Stomach (tissue), 9 donors: ENCODE measurements around the gene NPBWR2. TPM values are rescaled to one million over a fixed set of nuclear protein-coding genes. Genes with fewer than 3 reads are reported as not detected.

ENCODE experiments used
- DNase-seq, 2 donors: peaks; one replicate each; pipeline versions ENCODE4 v3.0.0 to v3.0.0-alpha.2; 2013 to 2019
- H3K27ac ChIP-seq, 5 donors: fragments of 200-600 bp in 4 of 5; sonication (generic) in 4 of 5; one replicate each; pipeline ENCODE4 v1.5.1; 2013 to 2019; ENCODE audit warnings: mild to moderate bottlenecking in 1 of 5, moderate library complexity in 1 of 5
- H3K27me3 ChIP-seq, 3 donors: fragments of 200-600 bp; sonication (generic); one replicate each; pipeline ENCODE4 v1.5.1; 2017 to 2019; ENCODE audit warnings: mixed run types in 1 of 3
- H3K36me3 ChIP-seq, 4 donors: fragments of 200-600 bp; sonication (generic); 1 replicate in 3 of 4; 2 replicates in 1 of 4; pipeline ENCODE4 v1.5.1; 2016 to 2019
- H3K4me1 ChIP-seq, 4 donors: fragments of 200-600 bp; sonication (generic); one replicate each; pipeline ENCODE4 v1.5.1; 2016 to 2019
- H3K4me3 ChIP-seq, 4 donors: fragments of 200-600 bp; sonication (generic) in 3 of 4; one replicate each; pipeline ENCODE4 v1.5.1; 2016 to 2019; ENCODE audit warnings: mild to moderate bottlenecking in 1 of 4
- H3K9me3 ChIP-seq, 4 donors: fragments of 200-600 bp; sonication (generic); one replicate each; pipeline ENCODE4 v1.5.1; 2016 to 2019
- EP300 ChIP-seq: sonication (generic); formaldehyde crosslinking; IDR thresholded peaks from one replicate; pipeline ENCODE4 v1.6.1; 2017; ENCODE audit warnings: antibody characterized with exemption
- POLR2A ChIP-seq, 4 donors: fragments of 450-650 bp; IDR thresholded peaks; one replicate each; pipeline ENCODE4 v1.6.1; 2016; ENCODE audit warnings: antibody characterized with exemption in 4 of 4, control low read depth in 2 of 4, mild to moderate bottlenecking in 1 of 4, moderate library complexity in 1 of 4
- POLR2AphosphoS5 ChIP-seq, 3 donors: sonication (generic); formaldehyde crosslinking; IDR thresholded peaks; one replicate each; pipeline ENCODE4 v1.6.1; 2016; ENCODE audit warnings: antibody characterized with exemption in 3 of 3
- WGBS, 5 donors: extraction: QIAGEN DNeasy Blood & Tissue Kit in 3 of 5; methylation state at CpG; one replicate each; pipeline versions ENCODE4 v1.1.5 to v1.1.7; 2013 to 2018; 5-methylcytosine and 5-hydroxymethylcytosine counted together
- intact Hi-C: fragments of 100-400 bp; cut with DNase I; formaldehyde crosslinking; loops from one replicate; pipeline ENCODE4 v1.15.1; 2023; ENCODE audit warnings: low total_unique reads
- polyA plus RNA-seq, 3 donors: library from polyadenylated mRNA; stranded (reverse); fragments of 200-250 nt; gene quantifications; one replicate each; pipeline ENCODE4 v1.2.3, GENCODE V29; 2013
- total RNA-seq, 5 donors: library from RNA; depleted of rRNA; stranded (reverse); fragments of >200 nt; gene quantifications; one replicate each; pipeline versions ENCODE4 v1.1.0 to v1.2.3, GENCODE V29; 2014 to 2016
- TF ChIP-seq, protein P1 (sequence below), 7 experiments: fragments of 450-650 bp in 4 of 7; fragments of 200-600 bp in 3 of 7; sonication (generic) in 3 of 7; IDR thresholded peaks; one replicate each; pipeline ENCODE4 v1.5.1; 2016 to 2019; ENCODE audit warnings: antibody characterized with exemption in 7 of 7, control low read depth in 2 of 7, mild to moderate bottlenecking in 1 of 7
- donor health status: healthy with polysubstance abuse.
- donor health status: Bipolar disorder and iron deficiency.
- donor health status: healthy.

The NPBWR2 gene
- total and polyA plus RNA-seq, 8 donors, result not detected

DNA sequence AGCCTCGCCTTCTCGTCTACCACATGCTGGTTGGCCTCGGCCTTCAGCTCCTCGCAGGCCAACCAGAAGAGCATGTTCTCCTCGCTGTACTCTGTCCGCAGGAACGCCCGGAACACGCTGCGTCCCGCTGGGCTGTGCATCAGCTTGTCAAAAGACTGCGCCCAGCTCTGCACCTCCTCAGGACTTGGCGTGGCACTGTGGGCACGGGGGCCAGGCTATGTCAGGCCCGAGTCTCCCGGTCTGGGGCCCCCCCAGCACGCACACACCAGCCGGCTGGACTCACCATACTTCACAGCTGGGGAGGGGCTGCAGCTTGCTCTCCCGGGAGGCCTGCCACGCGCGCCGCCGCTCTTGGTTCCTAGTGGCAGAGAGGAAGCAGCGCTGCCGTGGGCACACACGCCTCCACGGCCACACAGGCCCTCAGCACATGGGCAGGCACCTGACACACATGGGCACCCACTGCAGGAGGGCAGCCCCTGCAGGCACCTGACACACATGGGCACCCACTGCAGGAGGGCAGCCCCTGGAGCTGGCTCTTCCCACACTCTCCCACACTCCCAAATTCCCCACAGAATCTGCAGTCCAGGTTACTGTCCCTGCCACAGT is 33.1 kb downstream of the NPBWR2 start:
- TF ChIP-seq POLR2AphosphoS5 (IDR thresholded peaks at IDR 0.05) (no peak), POLR2A (IDR thresholded peaks at IDR 0.05) (no peak), EP300 (no peak)
- TF ChIP-seq, protein P1, sequence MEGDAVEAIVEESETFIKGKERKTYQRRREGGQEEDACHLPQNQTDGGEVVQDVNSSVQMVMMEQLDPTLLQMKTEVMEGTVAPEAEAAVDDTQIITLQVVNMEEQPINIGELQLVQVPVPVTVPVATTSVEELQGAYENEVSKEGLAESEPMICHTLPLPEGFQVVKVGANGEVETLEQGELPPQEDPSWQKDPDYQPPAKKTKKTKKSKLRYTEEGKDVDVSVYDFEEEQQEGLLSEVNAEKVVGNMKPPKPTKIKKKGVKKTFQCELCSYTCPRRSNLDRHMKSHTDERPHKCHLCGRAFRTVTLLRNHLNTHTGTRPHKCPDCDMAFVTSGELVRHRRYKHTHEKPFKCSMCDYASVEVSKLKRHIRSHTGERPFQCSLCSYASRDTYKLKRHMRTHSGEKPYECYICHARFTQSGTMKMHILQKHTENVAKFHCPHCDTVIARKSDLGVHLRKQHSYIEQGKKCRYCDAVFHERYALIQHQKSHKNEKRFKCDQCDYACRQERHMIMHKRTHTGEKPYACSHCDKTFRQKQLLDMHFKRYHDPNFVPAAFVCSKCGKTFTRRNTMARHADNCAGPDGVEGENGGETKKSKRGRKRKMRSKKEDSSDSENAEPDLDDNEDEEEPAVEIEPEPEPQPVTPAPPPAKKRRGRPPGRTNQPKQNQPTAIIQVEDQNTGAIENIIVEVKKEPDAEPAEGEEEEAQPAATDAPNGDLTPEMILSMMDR (IDR thresholded peaks at IDR 0.05), result no peak
- peaks cover 16 to 58% (median 52%) of the 10 kb centered on the region in 4 donors for H3K36me3 ChIP-seq
- no peaks in the 10 kb centered on the region for H3K9me3 ChIP-seq
- H3K27ac ChIP-seq, result no peak overlapping the region
- intact Hi-C loops, result no loop called here
- no peak overlapping the region for H3K4me3 ChIP-seq
- peaks cover 11 to 36% (median 21%) of the 10 kb centered on the region in 4 donors for H3K4me1 ChIP-seq
- no peaks in the 10 kb centered on the region for H3K27me3 ChIP-seq
- no peak for DNase-seq
- WGBS, 5 donors, result 86 to 95% (median 92%) methylated on average over 16 to 28 of the region's 28 CpGs

DNA sequence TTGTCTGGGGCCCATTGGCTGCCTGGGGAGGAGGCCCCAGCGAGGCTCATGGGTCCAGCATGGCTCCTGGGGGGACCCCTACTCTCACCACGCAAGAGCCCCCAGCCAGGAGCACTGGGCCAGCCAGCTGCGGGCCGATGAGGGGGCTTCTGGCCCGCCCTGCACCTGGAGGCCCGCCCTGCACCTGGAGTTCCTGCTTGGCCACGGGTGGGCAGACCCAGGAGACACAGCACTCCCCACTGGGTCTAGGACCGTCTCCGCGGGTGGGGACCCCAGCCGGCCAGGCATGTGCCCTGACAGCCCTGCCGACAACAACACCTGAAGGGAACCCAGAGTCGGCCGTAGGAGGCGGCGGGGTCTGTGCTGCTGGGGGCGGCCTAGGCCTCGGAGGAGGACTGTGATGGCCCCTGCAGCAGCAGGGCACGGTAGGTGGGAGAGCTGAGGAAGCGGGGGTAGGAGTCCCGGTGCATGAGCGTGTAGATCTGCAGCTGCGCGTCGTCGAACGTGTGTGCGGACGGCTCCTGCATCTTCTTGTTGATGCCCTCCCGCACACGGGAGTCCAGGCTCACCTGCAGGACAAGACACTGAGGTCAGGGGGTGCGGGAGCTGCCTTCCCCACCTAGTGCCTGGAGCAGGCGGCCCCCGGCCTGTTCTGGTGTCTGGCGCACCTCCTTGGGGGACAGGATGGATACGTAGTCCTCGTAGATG is 33.7 kb downstream of the NPBWR2 start:
- Histone ChIP-seq H3K4me3 (no peak overlapping the region), H3K27me3 (no peaks in the 10 kb centered on the region), H3K27ac (no peak overlapping the region), H3K36me3 (peaks cover 16 to 58% (median 52%) of the 10 kb centered on the region in 4 donors), H3K9me3 (no peaks in the 10 kb centered on the region), H3K4me1 (peaks cover 4 to 31% (median 15%) of the 10 kb centered on the region in 4 donors)
- DNase-seq, result no peak
- no peak for TF ChIP-seq POLR2A (IDR thresholded peaks at IDR 0.05)
- TF ChIP-seq EP300, result no peak
- no peak for TF ChIP-seq POLR2AphosphoS5 (IDR thresholded peaks at IDR 0.05)
- TF ChIP-seq, protein P1 (IDR thresholded peaks at IDR 0.05), result no peak
- intact Hi-C loops, result no loop called here
- WGBS, 5 donors, result 91 to 93% (median 92%) methylated on average over 26 to 37 of the region's 37 CpGs

DNA sequence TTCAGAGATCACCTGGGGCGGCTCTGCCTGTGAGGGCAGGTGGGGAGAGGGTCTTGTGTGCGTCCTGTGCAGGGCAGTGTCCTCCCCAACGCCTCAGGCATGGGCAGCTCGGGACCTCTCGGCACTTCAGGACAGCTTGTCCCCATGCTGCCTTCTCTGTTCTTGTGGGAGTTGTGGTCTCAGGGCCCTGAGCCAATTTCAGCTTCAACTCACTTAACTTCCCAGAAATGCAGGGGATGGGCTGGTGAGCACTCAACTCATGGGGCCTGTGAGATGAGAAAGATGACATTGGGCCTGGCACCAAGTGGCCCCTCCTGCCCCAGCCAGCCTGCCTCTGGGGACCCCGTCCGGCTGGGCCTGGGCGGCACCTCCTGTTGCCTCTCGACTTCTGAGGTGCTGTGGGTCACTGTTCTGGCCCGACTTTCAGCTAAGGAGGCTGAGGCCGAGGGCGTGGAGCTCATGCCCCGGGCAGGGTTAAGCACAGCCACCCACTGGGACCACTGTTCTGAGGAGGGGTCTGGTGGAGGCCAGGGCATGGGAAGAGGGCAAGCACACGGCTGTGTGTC is 34.8 kb downstream of the NPBWR2 start:
- no peak for DNase-seq
- peaks cover 0 to 20% (median 6%) of the 10 kb centered on the region in 4 donors for H3K4me1 ChIP-seq
- no peak overlapping the region for H3K4me3 ChIP-seq
- H3K36me3 ChIP-seq, result peaks cover 16 to 58% (median 52%) of the 10 kb centered on the region in 4 donors
- no peaks in the 10 kb centered on the region for H3K27me3 ChIP-seq
- TF ChIP-seq POLR2AphosphoS5 (IDR thresholded peaks at IDR 0.05) (no peak), POLR2A (IDR thresholded peaks at IDR 0.05) (no peak)
- TF ChIP-seq, protein P1 (IDR thresholded peaks at IDR 0.05), result no peak
- no peaks in the 10 kb centered on the region for H3K9me3 ChIP-seq
- no peak overlapping the region for H3K27ac ChIP-seq
- intact Hi-C loops, result no loop called here
- WGBS, 5 donors, result 77 to 83% (median 81%) methylated on average over 3 to 14 of the region's 14 CpGs

DNA sequence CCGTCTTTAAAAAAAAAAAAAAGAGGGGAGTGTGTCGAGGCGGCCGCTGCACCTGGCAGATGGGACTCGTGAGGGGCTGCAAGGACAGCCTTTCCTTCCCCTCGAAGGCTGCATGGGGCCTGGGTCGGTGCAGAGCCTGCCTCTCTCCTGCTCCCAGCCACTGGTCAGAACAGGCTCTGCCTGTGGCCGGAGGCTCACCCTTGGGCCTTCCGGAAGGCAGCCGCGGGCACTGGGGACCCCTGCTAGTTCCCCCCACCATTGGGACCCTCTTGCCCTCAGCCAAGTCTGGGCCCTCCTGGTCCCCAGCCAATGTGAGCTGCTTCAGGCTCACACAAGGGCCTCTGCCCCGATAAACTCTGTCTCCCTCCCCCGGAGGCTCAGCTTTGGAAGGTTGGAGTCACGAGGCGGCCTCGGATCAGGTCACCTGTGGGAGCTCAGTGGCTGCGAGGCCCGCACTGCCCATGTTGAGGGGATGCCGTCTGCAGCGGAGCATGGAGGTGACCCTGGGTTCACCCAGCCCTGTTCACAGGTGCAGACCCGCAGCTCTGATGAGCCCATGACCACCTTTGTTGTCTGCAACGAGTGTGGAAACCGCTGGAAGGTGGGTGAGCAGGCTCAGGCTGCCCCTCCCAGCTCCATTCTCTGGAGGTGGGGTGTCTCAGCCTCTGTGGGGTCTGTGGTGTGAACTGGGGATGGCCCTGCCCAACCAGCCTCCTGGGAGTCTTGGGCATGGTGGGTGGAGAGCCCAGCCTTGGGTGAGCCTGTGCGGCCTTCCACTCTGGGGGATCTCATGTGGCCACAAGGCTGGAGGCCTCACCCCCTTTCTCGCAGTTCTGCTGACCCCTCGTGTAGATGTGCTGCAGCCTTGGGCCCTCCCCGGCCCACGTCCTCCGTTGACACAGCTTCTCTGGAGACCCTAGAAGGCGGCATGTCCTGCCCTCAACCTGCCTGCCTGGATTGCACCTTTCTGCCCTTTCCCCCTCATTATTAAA is 35.7 kb downstream of the NPBWR2 start:
- WGBS, 5 donors, result 84 to 91% (median 86%) methylated on average over 22 to 30 of the region's 30 CpGs
- H3K27ac ChIP-seq, result no peak overlapping the region
- TF ChIP-seq POLR2A (IDR thresholded peaks at IDR 0.05) (no peak), EP300 (no peak), POLR2AphosphoS5 (IDR thresholded peaks at IDR 0.05) (no peak)
- TF ChIP-seq, protein P1 (IDR thresholded peaks at IDR 0.05), result no peak
- H3K4me1 ChIP-seq, result peaks cover 0 to 20% (median under 1%) of the 10 kb centered on the region in 4 donors
- no peak overlapping the region for H3K4me3 ChIP-seq
- peaks cover 16 to 58% (median 52%) of the 10 kb centered on the region in 4 donors for H3K36me3 ChIP-seq
- intact Hi-C loops, result no loop called here
- no peaks in the 10 kb centered on the region for H3K9me3 ChIP-seq
- H3K27me3 ChIP-seq, result no peaks in the 10 kb centered on the region
- DNase-seq, result no peak
